ENCODE data around the gene PARP16.

The PARP16 gene, protein sequence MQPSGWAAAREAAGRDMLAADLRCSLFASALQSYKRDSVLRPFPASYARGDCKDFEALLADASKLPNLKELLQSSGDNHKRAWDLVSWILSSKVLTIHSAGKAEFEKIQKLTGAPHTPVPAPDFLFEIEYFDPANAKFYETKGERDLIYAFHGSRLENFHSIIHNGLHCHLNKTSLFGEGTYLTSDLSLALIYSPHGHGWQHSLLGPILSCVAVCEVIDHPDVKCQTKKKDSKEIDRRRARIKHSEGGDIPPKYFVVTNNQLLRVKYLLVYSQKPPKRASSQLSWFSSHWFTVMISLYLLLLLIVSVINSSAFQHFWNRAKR

DNA sequence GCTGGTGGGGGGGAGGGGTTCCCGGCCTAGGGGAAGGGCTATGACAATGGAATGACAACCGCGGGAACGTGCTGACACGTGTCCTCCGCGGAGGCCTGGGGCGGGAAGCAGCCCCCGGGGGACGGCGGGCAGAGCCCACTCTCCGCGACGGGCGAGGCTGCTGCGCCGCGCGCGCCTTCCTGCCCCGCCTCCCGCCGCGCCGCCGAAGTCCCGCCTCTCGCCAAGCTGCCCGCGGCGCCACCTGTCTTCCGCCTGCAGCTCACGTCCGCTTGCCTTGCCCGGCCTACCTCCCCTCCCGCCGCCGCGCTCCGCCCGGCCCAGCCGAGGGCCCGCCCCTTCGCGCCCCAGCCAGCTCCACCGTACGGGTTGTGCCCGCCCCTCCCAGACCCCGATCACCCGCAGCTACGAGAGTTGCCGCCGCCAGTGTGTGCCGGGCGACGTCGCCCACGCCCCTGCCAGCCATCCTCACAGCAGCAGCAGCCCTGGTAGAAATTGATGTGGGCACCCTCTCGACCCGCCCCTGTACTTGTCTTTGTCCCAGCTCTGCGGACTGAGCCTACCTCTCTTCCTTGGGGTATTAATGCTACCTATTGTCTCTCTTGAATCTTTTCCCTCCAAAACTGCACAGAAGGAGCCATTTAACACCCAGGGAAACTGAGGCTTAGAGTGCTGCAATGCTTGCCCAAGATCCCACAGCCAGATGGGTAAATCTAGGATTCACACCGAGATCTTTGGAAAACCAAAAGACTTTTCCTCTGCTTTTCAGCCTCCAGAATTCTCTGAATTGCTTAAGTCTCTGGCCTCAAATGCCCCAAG, at the start of gene PARP16:
Gene PARP16, minus strand, starts transcription at position 180 of the 816 bp plus-strand sequence. CDS start 457 bp downstream, outside the sequence.
- no peaks in the 10 kb centered on the region for H3K9me3 ChIP-seq (ENCODE audit: control insufficient read depth in 2 of 2, low read length in 2 of 2)
- H3K27me3 ChIP-seq (ENCODE audit: control insufficient read depth in 2 of 2, insufficient read depth in 2 of 2, low read length in 2 of 2): no peaks in the 10 kb centered on the region
- no peaks in the 10 kb centered on the region for H3K36me3 ChIP-seq (ENCODE audit: control insufficient read depth in 2 of 2, insufficient read depth in 2 of 2, low read length in 2 of 2)
- peaks cover 14 to 15% of the 10 kb centered on the region in 2 donors for H3K4me1 ChIP-seq (ENCODE audit: control insufficient read depth in 2 of 2, insufficient read depth in 2 of 2, low read length in 2 of 2)
- peak within 1 kb of the TSS; percentile 85 to 92 for H3K27ac ChIP-seq (ENCODE audit: low read depth in 2 of 2, low read length in 2 of 2)
- H3K9ac ChIP-seq (ENCODE audit: low read depth in 1 of 2, low read length in 2 of 2): peak within 1 kb of the TSS; percentile 84 to 91
- H3K4me3 ChIP-seq (ENCODE audit: low read length in 2 of 2): peak within 1 kb of the TSS; percentile 83 to 90

DNA sequence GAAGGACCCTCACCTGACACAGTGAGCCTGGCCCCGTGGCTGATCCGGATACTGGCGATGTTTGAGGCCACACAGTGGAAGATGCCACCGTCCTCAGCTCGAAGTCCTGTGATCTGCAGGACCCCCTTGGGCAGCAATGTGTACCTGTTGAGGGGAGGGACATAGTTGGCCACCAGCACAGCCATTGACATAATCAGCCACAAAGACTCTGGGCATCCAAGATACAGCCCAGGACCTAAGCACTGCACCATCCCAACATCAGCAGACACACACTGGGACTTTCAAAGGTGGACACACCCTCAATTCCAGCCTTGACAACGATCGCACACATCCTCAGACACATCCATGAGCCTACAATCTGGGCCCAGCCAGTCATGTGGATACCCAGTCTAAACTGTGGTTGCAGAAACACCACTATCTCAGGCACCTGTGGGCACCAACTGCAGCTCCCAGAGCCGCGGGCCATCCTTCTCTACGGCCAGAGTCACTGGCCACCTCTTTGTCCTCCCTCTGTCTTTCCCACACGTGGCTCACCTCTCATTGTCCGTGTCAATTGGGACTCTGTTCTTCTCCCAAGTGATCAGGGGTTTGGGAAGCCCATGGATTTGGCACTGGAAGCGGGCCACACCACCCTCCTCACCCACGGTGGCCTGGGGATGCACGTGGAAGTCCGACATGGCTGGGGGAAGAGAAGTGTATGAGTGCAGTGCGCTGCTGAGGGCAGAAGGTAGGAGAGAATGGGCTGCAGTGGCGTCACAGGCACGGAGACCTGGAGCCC, 48.8 kb upstream of the PARP16 start:
- Histone ChIP-seq H3K4me1 (ENCODE audit: control insufficient read depth in 2 of 2, insufficient read depth in 2 of 2, low read length in 2 of 2) (peaks cover 5 to 10% of the 10 kb centered on the region in 2 donors), H3K27ac (ENCODE audit: low read depth in 2 of 2, low read length in 2 of 2) (no peak overlapping the region), H3K9me3 (ENCODE audit: control insufficient read depth in 2 of 2, low read length in 2 of 2) (no peaks in the 10 kb centered on the region), H3K9ac (ENCODE audit: low read depth in 1 of 2, low read length in 2 of 2) (no peak overlapping the region), H3K36me3 (ENCODE audit: control insufficient read depth in 2 of 2, insufficient read depth in 2 of 2, low read length in 2 of 2) (no peaks in the 10 kb centered on the region), H3K27me3 (ENCODE audit: control insufficient read depth in 2 of 2, insufficient read depth in 2 of 2, low read length in 2 of 2) (peaks cover 3 to 4% of the 10 kb centered on the region in 2 donors), H3K4me3 (ENCODE audit: low read length in 2 of 2) (no peak overlapping the region)

DNA sequence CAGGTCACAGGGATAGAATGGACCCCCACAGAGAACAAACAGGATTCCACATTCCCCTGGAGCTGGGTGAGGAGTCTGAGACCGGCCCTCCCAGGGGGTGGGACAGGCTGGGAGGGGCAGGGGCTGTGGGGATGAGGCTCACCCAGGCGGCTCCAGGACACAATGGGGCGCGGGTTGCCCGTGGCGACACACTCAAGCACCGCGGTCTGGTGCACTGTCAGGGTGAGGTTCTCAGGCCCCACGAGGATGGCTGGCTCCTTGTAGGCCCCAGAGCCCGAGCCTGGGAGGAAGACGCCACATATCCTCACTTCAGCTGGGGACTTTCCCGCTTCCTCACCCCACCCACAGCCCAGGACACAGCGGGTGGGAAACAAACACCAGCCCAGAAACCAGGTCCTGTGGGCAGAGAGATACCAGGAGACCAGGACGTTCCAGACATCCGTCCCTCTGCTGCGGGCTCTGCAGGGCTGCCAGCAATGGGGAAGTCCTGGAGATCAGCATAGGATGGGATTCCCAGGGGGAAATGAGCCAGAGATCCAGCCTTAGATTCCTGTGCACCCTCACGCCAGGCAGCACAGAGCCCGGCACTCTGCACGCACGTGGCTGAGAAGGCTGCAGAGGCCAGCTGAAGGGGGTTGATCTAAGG, 48.0 kb upstream of the PARP16 start:
- H3K9me3 ChIP-seq (ENCODE audit: control insufficient read depth in 2 of 2, low read length in 2 of 2): no peaks in the 10 kb centered on the region
- H3K27me3 ChIP-seq (ENCODE audit: control insufficient read depth in 2 of 2, insufficient read depth in 2 of 2, low read length in 2 of 2): peaks cover 3 to 4% of the 10 kb centered on the region in 2 donors
- no peak overlapping the region for H3K27ac ChIP-seq (ENCODE audit: low read depth in 2 of 2, low read length in 2 of 2)
- no peaks in the 10 kb centered on the region for H3K36me3 ChIP-seq (ENCODE audit: control insufficient read depth in 2 of 2, insufficient read depth in 2 of 2, low read length in 2 of 2)
- no peak overlapping the region for H3K4me3 ChIP-seq (ENCODE audit: low read length in 2 of 2)
- no peak overlapping the region for H3K9ac ChIP-seq (ENCODE audit: low read depth in 1 of 2, low read length in 2 of 2)
- peaks cover 3 to 9% of the 10 kb centered on the region in 2 donors for H3K4me1 ChIP-seq (ENCODE audit: control insufficient read depth in 2 of 2, insufficient read depth in 2 of 2, low read length in 2 of 2)

DNA sequence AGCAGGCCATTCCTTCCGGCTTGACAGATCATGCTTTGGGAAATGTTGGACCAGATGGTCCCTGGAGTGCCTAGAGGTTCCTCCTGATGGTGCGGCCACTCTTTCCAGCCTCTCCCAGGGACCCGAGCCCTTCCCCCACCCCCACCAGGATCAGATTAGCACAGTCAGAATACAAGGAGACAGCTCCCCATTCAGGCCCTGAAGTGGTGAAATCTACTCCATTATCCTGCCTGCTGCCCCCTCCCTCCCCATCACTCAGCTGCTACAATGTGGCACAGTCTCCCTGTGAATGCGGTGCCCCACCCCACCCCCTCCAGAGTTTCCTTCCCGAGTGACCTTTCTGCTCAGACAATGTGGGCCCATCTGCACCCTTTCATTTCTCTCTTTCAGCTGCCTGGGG, 47.2 kb upstream of the PARP16 start:
- Histone ChIP-seq H3K36me3 (ENCODE audit: control insufficient read depth in 2 of 2, insufficient read depth in 2 of 2, low read length in 2 of 2) (no peaks in the 10 kb centered on the region), H3K4me1 (ENCODE audit: control insufficient read depth in 2 of 2, insufficient read depth in 2 of 2, low read length in 2 of 2) (peaks cover 0 to 6% of the 10 kb centered on the region in 2 donors), H3K27me3 (ENCODE audit: control insufficient read depth in 2 of 2, insufficient read depth in 2 of 2, low read length in 2 of 2) (peaks cover 3 to 4% of the 10 kb centered on the region in 2 donors), H3K4me3 (ENCODE audit: low read length in 2 of 2) (no peak overlapping the region), H3K9me3 (ENCODE audit: control insufficient read depth in 2 of 2, low read length in 2 of 2) (no peaks in the 10 kb centered on the region), H3K9ac (ENCODE audit: low read depth in 1 of 2, low read length in 2 of 2) (no peak overlapping the region), H3K27ac (ENCODE audit: low read depth in 2 of 2, low read length in 2 of 2) (no peak overlapping the region)

DNA sequence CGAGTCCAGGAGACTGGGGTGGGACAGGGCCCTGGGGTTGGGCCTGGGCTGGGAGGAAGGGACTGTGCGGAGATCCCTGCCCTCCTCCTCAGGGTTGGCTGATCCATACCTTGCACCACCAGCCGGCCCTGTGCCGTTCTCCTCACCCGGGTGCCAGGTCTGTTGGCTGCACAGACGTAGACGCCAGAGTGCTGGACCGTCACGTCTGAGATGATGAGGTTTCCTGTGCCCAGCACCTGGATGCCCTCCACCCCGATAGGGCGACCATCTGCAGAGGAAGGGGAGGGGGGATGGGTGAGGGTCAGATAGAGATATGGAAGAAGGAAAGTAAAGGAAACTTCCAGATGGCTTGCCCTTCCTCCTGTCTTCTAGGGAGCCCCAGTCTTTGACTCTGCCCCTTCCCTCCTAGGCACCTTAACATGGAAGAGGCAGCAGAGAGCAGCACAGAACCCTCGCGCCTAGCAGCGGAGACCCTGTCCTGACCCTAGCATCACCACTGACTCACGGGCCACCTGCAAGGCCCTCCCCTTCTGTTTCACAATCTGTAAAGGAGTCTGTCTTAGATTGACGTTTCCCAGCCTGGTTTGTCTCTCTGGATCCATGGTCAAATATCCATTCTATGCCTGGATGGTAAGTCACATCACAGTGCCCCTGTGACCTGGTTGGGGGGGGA, 46.6 kb upstream of the PARP16 start:
- H3K36me3 ChIP-seq (ENCODE audit: control insufficient read depth in 2 of 2, insufficient read depth in 2 of 2, low read length in 2 of 2): no peaks in the 10 kb centered on the region
- no peaks in the 10 kb centered on the region for H3K9me3 ChIP-seq (ENCODE audit: control insufficient read depth in 2 of 2, low read length in 2 of 2)
- H3K27me3 ChIP-seq (ENCODE audit: control insufficient read depth in 2 of 2, insufficient read depth in 2 of 2, low read length in 2 of 2): peaks cover 3 to 4% of the 10 kb centered on the region in 2 donors
- no peak overlapping the region for H3K9ac ChIP-seq (ENCODE audit: low read depth in 1 of 2, low read length in 2 of 2)
- no peak overlapping the region for H3K27ac ChIP-seq (ENCODE audit: low read depth in 2 of 2, low read length in 2 of 2)
- H3K4me3 ChIP-seq (ENCODE audit: low read length in 2 of 2): no peak overlapping the region
- peaks cover 0 to 4% of the 10 kb centered on the region in 2 donors for H3K4me1 ChIP-seq (ENCODE audit: control insufficient read depth in 2 of 2, insufficient read depth in 2 of 2, low read length in 2 of 2)

DNA sequence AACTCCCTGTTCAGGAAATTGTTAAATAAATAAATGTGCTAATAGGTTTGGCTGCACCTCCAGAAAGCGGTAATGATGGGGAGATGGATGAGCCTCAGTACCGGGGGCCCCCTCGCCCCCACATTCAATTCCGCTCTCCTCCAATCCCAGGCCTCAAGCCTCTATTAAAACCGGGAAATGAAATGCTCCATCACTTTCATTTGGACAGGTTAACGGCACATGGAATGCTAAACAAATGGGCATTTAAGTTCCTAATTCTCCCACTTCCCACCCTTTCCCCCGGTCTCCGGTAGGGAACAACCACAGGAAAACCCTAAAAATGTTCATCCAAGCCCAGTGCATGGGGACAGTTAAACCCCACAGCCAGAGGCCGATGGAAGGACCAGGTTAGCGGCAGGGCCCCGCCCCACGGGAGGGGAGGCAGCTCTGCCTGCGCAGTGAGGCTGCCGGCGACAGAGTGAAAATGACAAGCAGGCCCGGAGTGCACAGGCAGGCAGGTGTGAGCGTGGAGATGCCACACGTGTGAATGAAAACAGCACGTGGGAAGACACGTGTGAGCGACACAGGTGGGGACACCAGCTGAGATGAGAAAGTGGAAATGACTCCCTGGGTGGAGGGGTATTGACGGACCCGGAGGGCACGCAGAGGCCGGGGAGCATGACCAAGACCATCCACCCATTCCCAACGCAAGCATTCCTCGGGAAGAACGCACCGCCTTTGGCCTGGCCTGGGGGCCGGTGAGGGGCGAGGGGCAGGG, 45.9 kb upstream of the PARP16 start:
- Histone ChIP-seq H3K4me3 (ENCODE audit: low read length in 2 of 2) (no peak overlapping the region), H3K9ac (ENCODE audit: low read depth in 1 of 2, low read length in 2 of 2) (no peak overlapping the region), H3K36me3 (ENCODE audit: control insufficient read depth in 2 of 2, insufficient read depth in 2 of 2, low read length in 2 of 2) (no peaks in the 10 kb centered on the region), H3K27me3 (ENCODE audit: control insufficient read depth in 2 of 2, insufficient read depth in 2 of 2, low read length in 2 of 2) (peaks cover 3 to 4% of the 10 kb centered on the region in 2 donors), H3K27ac (ENCODE audit: low read depth in 2 of 2, low read length in 2 of 2) (no peak overlapping the region), H3K4me1 (ENCODE audit: control insufficient read depth in 2 of 2, insufficient read depth in 2 of 2, low read length in 2 of 2) (no peaks in the 10 kb centered on the region), H3K9me3 (ENCODE audit: control insufficient read depth in 2 of 2, low read length in 2 of 2) (no peaks in the 10 kb centered on the region)

DNA sequence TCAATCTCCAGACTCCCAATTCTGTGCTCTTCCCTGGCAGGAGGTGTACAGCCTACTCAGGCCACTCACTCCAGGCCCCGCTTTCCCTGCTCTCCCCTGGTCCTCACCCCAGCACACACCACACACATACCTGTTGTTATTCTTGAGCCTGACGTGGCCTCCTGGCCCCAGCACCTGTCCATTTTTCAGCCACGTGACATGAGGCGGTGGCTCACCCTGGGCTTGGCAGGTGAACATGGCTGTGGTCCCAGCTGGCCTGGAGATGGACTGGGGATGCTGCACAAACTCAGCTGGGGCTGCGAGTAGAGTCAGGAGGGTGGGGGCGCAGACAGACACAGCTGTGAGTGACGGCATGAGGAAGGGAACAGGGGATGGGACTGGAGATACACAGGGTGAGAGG, 45.1 kb upstream of the PARP16 start:
- no peaks in the 10 kb centered on the region for H3K4me1 ChIP-seq (ENCODE audit: control insufficient read depth in 2 of 2, insufficient read depth in 2 of 2, low read length in 2 of 2)
- peaks cover 3 to 4% of the 10 kb centered on the region in 2 donors for H3K27me3 ChIP-seq (ENCODE audit: control insufficient read depth in 2 of 2, insufficient read depth in 2 of 2, low read length in 2 of 2)
- H3K36me3 ChIP-seq (ENCODE audit: control insufficient read depth in 2 of 2, insufficient read depth in 2 of 2, low read length in 2 of 2): no peaks in the 10 kb centered on the region
- no peak overlapping the region for H3K27ac ChIP-seq (ENCODE audit: low read depth in 2 of 2, low read length in 2 of 2)
- H3K9ac ChIP-seq (ENCODE audit: low read depth in 1 of 2, low read length in 2 of 2): no peak overlapping the region
- H3K4me3 ChIP-seq (ENCODE audit: low read length in 2 of 2): no peak overlapping the region
- H3K9me3 ChIP-seq (ENCODE audit: control insufficient read depth in 2 of 2, low read length in 2 of 2): no peaks in the 10 kb centered on the region

DNA sequence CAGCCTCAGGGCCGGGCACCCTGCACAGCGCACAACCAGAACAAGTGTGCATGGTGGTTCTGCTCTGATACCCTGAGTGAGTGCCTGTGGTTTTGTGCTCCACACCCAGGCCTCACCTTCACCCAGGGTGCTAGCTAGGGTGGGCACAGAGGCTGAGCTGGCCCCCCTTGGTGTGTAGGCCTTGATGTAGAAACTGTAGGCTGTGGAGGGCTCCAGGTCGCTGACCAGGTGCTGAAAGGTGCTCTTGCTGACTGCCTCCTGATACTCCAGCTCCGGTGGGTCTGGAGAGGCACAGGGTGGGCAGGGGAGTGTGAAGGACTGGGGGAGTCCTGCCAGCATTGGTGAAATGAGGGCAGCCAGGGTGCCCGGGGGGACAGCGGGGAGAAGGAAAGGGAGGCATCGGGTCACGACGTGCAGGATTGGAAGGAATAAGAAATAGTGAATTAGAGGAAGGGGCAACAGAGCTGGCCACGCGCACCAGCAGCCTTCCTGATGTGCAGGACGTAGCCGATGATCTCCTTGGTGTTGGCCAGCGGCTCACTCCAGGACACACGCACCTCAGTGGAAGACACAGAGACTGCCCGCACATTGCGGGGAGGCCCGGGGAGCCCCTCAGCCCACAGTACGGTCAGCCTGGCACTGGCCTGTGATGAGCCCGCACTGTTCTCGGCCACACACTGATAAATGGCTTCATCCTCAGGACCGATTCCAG, 44.4 kb upstream of the PARP16 start:
- no peaks in the 10 kb centered on the region for H3K36me3 ChIP-seq (ENCODE audit: control insufficient read depth in 2 of 2, insufficient read depth in 2 of 2, low read length in 2 of 2)
- peaks cover 3 to 4% of the 10 kb centered on the region in 2 donors for H3K27me3 ChIP-seq (ENCODE audit: control insufficient read depth in 2 of 2, insufficient read depth in 2 of 2, low read length in 2 of 2)
- H3K4me1 ChIP-seq (ENCODE audit: control insufficient read depth in 2 of 2, insufficient read depth in 2 of 2, low read length in 2 of 2): no peaks in the 10 kb centered on the region
- H3K4me3 ChIP-seq (ENCODE audit: low read length in 2 of 2): no peak overlapping the region
- no peak overlapping the region for H3K9ac ChIP-seq (ENCODE audit: low read depth in 1 of 2, low read length in 2 of 2)
- no peak overlapping the region for H3K27ac ChIP-seq (ENCODE audit: low read depth in 2 of 2, low read length in 2 of 2)
- no peaks in the 10 kb centered on the region for H3K9me3 ChIP-seq (ENCODE audit: control insufficient read depth in 2 of 2, low read length in 2 of 2)

All from mucosa of rectum (tissue), 2 donors.